ENCODE results near the gene FXYD1. TPM values are rescaled to one million over a fixed set of nuclear protein-coding genes. Genes with fewer than 3 reads are reported as not detected.

FXYD1 gene
- total RNA-seq, 4 donors from 2014 or later, result 3.9 to 29.9 (median 10.1) TPM; not detected in 1

DNA sequence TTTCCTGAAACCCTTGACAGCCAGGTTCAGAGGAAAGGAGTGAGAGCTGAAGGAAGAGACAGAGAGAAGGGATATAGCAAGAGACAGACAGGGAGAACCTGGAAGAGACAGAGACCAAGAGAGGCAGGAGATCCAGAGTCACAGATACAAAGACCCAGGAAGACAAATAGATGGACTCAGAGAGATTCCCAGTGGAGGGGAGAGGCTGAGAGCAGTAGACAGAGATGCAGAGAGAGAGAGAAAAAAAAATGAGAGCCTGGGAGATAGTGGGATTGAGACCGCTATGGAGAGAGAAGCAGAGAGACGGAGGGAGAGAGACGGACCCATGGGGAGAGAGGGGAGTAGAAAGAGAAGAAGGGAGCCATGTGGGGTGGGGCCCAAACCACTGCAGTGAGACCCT is 5.2 kb downstream of the FXYD1 start:
- Histone ChIP-seq H3K36me3 (no peaks in the 10 kb centered on the region), H3K4me3 (no peak overlapping the region), H3K27me3 (peaks cover 0 to 38% (median 9%) of the 10 kb centered on the region in 4 donors), H3K27ac (no peak overlapping the region), H3K9me3 (no peaks in the 10 kb centered on the region), H3K4me1 (peaks cover 20 to 45% (median 26%) of the 10 kb centered on the region in 3 donors)
- intact Hi-C loops (cut with DNase I), result loop anchor here (5.0 kb wide), 2 partner anchors 77 to 128 kb away; no protein-coding TSS in a partner anchor
- no peak for DNase-seq
- TF ChIP-seq, protein P1, sequence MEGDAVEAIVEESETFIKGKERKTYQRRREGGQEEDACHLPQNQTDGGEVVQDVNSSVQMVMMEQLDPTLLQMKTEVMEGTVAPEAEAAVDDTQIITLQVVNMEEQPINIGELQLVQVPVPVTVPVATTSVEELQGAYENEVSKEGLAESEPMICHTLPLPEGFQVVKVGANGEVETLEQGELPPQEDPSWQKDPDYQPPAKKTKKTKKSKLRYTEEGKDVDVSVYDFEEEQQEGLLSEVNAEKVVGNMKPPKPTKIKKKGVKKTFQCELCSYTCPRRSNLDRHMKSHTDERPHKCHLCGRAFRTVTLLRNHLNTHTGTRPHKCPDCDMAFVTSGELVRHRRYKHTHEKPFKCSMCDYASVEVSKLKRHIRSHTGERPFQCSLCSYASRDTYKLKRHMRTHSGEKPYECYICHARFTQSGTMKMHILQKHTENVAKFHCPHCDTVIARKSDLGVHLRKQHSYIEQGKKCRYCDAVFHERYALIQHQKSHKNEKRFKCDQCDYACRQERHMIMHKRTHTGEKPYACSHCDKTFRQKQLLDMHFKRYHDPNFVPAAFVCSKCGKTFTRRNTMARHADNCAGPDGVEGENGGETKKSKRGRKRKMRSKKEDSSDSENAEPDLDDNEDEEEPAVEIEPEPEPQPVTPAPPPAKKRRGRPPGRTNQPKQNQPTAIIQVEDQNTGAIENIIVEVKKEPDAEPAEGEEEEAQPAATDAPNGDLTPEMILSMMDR (IDR thresholded peaks at IDR 0.05), result no peak
- no peak for TF ChIP-seq POLR2A (IDR thresholded peaks at IDR 0.05)
- 34 to 46% methylated on average over 3 of the region's 3 CpGs for WGBS, 2 donors

DNA sequence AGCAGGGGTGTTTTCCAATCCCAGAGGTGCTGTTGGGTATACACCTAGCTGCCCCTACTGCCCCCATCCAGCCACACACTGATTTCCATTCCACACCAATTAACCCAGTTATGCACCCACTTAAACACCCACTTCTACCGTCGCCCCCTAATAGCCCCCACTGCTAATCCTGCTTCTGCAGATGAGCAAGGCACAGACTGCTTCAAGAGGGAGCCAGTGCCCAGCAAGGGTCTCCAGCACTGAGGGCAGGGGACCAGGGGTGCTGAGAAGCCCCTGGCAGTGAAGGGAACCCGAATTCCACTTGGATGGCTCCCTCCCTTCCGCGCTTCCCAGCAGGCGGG is 5.6 kb downstream of the FXYD1 start:
- intact Hi-C loops (cut with DNase I), result loop anchor here (5.0 kb wide), 2 partner anchors 77 to 128 kb away; no protein-coding TSS in a partner anchor
- peaks cover 20 to 43% (median 26%) of the 10 kb centered on the region in 3 donors for H3K4me1 ChIP-seq
- TF ChIP-seq, protein P1 (IDR thresholded peaks at IDR 0.05), result no peak
- no peak for TF ChIP-seq POLR2A (IDR thresholded peaks at IDR 0.05)

DNA sequence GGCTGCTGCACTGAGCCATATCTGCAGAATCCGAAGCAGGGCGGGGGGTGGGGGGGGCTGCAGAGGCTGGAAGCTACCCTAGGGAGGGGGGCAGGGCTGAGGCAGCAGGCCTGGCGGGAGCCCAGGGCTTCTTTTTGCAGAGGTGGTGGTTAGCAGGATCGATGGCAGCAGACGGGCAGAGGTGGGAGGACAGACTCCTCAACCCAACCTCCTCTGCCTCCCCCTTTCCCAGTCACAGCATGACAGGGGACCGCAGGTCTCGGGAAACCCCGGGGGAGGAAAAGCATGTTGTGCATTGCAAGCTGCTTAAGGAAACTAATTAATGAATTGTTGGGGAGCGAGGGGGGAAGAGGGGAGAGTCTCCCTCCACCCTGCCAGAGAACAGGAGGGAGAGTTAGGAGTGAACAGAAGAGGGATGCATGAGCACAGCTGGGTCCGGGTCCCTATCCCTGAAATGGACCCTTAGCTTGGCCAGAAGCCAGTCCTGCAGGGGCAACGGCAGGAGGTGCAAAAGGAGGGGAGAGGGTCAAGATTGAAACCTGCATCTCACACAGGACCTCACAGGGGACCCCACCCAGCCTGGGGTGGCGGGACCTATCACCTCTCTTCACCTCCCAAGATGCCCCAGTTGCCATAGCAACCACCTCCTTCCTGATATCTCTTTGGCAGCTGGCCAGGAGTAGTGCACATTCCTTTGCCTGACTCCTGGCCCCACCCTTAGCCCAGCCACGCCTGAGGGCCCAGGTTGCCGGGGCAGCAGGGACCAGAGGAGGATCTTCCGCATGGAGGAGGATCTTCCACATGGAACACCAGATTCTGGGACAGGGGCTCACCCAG is 6.2 kb downstream of the FXYD1 start:
- no peak overlapping the region for H3K27ac ChIP-seq
- no peak overlapping the region for H3K4me3 ChIP-seq
- intact Hi-C loops (cut with DNase I), result loop anchor here (5.0 kb wide), 2 partner anchors 78 to 127 kb away; no protein-coding TSS in a partner anchor
- DNase-seq, result no peak
- 10 to 17% methylated on average over 7 to 8 of the region's 15 CpGs for WGBS, 2 donors
- peaks cover 20 to 38% (median 26%) of the 10 kb centered on the region in 3 donors for H3K4me1 ChIP-seq
- no peak for TF ChIP-seq POLR2A (IDR thresholded peaks at IDR 0.05)
- TF ChIP-seq, protein P1 (IDR thresholded peaks at IDR 0.05), result no peak
- no peaks in the 10 kb centered on the region for H3K36me3 ChIP-seq
- no peaks in the 10 kb centered on the region for H3K9me3 ChIP-seq
- peaks cover 0 to 38% (median 9%) of the 10 kb centered on the region in 4 donors for H3K27me3 ChIP-seq

More for the DNA sequence above, 5.6 kb downstream of the FXYD1 start:
- 24 to 63% methylated on average over 2 of the region's 6 CpGs for WGBS, 2 donors
- Histone ChIP-seq H3K27me3 (peaks cover 0 to 38% (median 9%) of the 10 kb centered on the region in 4 donors), H3K4me3 (no peak overlapping the region), H3K27ac (no peak overlapping the region), H3K36me3 (no peaks in the 10 kb centered on the region), H3K9me3 (no peaks in the 10 kb centered on the region)
- DNase-seq, result no peak

DNA sequence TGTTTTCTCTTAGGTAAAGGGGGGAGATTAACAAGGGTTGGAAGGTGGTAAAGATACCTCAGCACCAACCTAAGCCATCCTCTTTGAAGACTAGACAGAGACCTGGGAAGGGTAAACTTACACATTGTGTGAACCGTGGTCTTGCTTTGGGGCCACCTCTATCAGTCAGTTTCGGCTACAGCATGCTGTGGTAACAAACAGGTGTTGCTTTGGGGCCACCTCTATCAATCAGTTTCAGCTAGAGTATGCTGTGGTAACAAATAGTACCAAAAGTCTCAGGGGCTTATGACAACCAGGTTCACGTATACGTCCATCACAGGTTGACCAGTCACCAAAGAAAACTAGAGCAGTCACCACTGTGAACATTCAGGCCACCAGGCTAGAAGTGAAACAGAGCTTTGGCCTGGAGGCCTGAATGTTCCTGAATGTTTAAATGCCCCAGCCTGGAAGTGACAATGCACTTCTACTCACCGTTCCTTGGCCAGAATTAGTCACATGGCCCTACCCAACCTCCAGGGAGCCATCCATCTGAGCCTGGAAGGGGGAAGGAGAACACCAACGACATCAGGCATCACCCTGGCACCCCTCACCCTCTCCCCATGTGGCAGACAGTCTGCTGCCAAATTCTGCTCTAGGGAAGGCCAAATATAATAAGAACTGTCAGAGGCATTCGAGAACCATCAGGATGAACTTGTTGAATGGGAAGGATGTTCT is 8.3 kb downstream of the FXYD1 start:
- WGBS, 2 donors, result 65 to 83% methylated on average over 4 to 5 of the region's 7 CpGs
- Histone ChIP-seq H3K4me3 (no peak overlapping the region), H3K4me1 (peaks cover 14 to 19% (median 19%) of the 10 kb centered on the region in 3 donors), H3K9me3 (no peaks in the 10 kb centered on the region), H3K27ac (no peak overlapping the region), H3K27me3 (peaks cover 0 to 43% (median 9%) of the 10 kb centered on the region in 4 donors), H3K36me3 (no peaks in the 10 kb centered on the region)
- intact Hi-C loops (cut with DNase I), result no loop called here
- no peak for DNase-seq
- TF ChIP-seq, protein P1 (IDR thresholded peaks at IDR 0.05), result no peak
- no peak for TF ChIP-seq POLR2A (IDR thresholded peaks at IDR 0.05)

DNA sequence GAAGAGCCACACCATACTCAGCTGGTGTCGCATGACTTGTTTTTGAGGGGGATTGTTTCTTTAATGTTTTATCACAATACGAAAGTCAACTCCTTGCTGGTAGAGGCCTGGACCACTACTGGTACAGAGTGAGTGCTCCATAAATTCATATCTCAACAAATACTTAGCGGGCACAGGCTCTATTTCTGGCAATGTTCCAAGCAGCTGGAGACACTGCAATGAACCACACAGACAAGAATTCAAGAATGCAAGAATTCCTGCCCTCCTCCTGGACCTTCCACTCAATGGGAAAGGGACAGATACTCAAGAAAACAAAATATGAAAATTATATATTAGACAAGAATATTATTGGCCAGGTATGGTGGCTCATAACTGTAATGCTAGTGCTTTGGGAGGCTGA is 10.8 kb downstream of the FXYD1 start:
- TF ChIP-seq, protein P1 (IDR thresholded peaks at IDR 0.05), result no peak
- Histone ChIP-seq H3K36me3 (no peaks in the 10 kb centered on the region), H3K4me1 (peaks cover 10 to 14% (median 13%) of the 10 kb centered on the region in 3 donors), H3K27ac (no peak overlapping the region), H3K27me3 (peaks cover 0 to 33% (median 3%) of the 10 kb centered on the region in 4 donors), H3K4me3 (no peak overlapping the region), H3K9me3 (no peaks in the 10 kb centered on the region)
- 76 to 87% methylated on average over 3 of the region's 3 CpGs for WGBS, 2 donors
- DNase-seq, result no peak
- intact Hi-C loops (cut with DNase I), result no loop called here

All from esophagus squamous epithelium (tissue), 5 donors.